ENCODE data around the gene SPIRE1. TPM values are rescaled to one million over a fixed set of nuclear protein-coding genes. Genes with fewer than 3 reads are reported as not detected.
A peak's percentile ranks its signal among the peaks of the same experiment; 100 is the strongest.
"Not testable (repeated sequence)": the region's sequence is repeated elsewhere in the genome, so short reads cannot be mapped to it uniquely, and the experiment has no call there.

Gene SPIRE1
- total RNA-seq, 2 donors from 2014 or later, result 7.8 to 12.0 TPM

GRCh38 chr18:12551466-12551865 is 106.4 kb downstream of the SPIRE1 start:
- Mint-ChIP-seq H3K36me3 (peaks cover 24% of the 10 kb centered on the region), H3K9me3 (peaks cover 15% of the 10 kb centered on the region)
- not testable (repeated sequence) for ATAC-seq; H3K27ac Mint-ChIP-seq; DNase-seq (ENCODE audit: low spot score); H3K27me3 Mint-ChIP-seq; H3K4me3 Mint-ChIP-seq; H3K4me1 Mint-ChIP-seq (ENCODE audit: low read depth in 2 of 2)

DNA sequence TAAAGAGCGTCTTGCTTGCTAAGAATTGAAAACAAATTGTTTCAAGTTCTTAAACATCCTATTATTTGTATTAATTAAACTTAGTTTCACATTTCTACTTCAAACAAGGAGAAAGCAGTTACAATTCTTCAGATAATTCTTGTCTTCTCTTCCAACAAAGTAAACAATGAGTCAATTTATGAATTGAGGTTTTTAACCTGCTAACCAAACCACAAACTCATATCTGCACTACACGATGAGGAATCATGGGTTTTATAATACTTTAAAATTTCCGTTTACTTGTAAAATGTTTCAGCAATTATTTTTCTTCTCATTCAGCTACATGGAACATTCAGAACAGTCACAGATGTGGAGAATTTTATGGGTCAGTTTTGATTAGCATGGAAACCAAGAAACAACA is 114.2 kb downstream of the SPIRE1 start:
- DNase-seq (ENCODE audit: low spot score), result no peak
- peak in 1 of 2 donors; percentile 38 for ATAC-seq
- H3K9me3 Mint-ChIP-seq, result no peaks in the 10 kb centered on the region
- H3K36me3 Mint-ChIP-seq, result peaks cover 6% of the 10 kb centered on the region
- H3K27ac Mint-ChIP-seq, result no peak overlapping the region
- H3K4me1 Mint-ChIP-seq (ENCODE audit: low read depth in 2 of 2), result peaks cover 3 to 7% of the 10 kb centered on the region in 2 donors
- H3K4me3 Mint-ChIP-seq, result no peak overlapping the region
- H3K27me3 Mint-ChIP-seq, result no peaks in the 10 kb centered on the region

- no peak for ATAC-seq
- no peaks in the 10 kb centered on the region for H3K9me3 Mint-ChIP-seq
- peaks cover 6% of the 10 kb centered on the region for H3K36me3 Mint-ChIP-seq
- H3K4me1 Mint-ChIP-seq (ENCODE audit: low read depth in 2 of 2), result peaks cover 3 to 7% of the 10 kb centered on the region in 2 donors
- DNase-seq (ENCODE audit: low spot score), result no peak
- H3K27ac Mint-ChIP-seq, result no peak overlapping the region
- H3K4me3 Mint-ChIP-seq, result no peak overlapping the region
- H3K27me3 Mint-ChIP-seq, result peaks cover 0 to 2% of the 10 kb centered on the region in 2 donors
Observed at GRCh38 chr18:12540751-12541150, 117.2 kb downstream of the SPIRE1 start.

- H3K27me3 Mint-ChIP-seq; H3K27ac Mint-ChIP-seq; DNase-seq (ENCODE audit: low spot score); H3K4me3 Mint-ChIP-seq; H3K36me3 Mint-ChIP-seq; H3K4me1 Mint-ChIP-seq (ENCODE audit: low read depth in 2 of 2); H3K9me3 Mint-ChIP-seq; ATAC-seq: not testable (repeated sequence)
Observed at GRCh38 chr18:12539158-12539557, 118.7 kb downstream of the SPIRE1 start.

GRCh38 chr18:12534820-12535219 is 123.1 kb downstream of the SPIRE1 start:
- Mint-ChIP-seq H3K4me3 (no peak overlapping the region), H3K27me3 (peaks cover 0 to 2% of the 10 kb centered on the region in 2 donors), H3K27ac (no peak overlapping the region), H3K36me3 (no peaks in the 10 kb centered on the region), H3K9me3 (no peaks in the 10 kb centered on the region), H3K4me1 (ENCODE audit: low read depth in 2 of 2) (no peaks in the 10 kb centered on the region)
- ATAC-seq (no peak), DNase-seq (ENCODE audit: low spot score) (no peak)

- Mint-ChIP-seq H3K36me3 (no peaks in the 10 kb centered on the region), H3K27ac (no peak overlapping the region)
Observed at GRCh38 chr18:12532661-12533060, 125.2 kb downstream of the SPIRE1 start.

GRCh38 chr18:12531749-12532148 is 126.2 kb downstream of the SPIRE1 start:
- ATAC-seq (no peak), DNase-seq (ENCODE audit: low spot score) (no peak)
- Mint-ChIP-seq H3K36me3 (no peaks in the 10 kb centered on the region), H3K9me3 (no peaks in the 10 kb centered on the region), H3K27me3 (peaks cover 0 to 2% of the 10 kb centered on the region in 2 donors), H3K4me3 (no peak overlapping the region), H3K4me1 (ENCODE audit: low read depth in 2 of 2) (no peaks in the 10 kb centered on the region), H3K27ac (no peak overlapping the region)

More at GRCh38 chr18:12532661-12533060, 125.2 kb downstream of the SPIRE1 start:
- no peak for ATAC-seq
- Mint-ChIP-seq H3K4me3 (no peak overlapping the region), H3K27me3 (peaks cover 0 to 2% of the 10 kb centered on the region in 2 donors), H3K9me3 (no peaks in the 10 kb centered on the region), H3K4me1 (ENCODE audit: low read depth in 2 of 2) (no peaks in the 10 kb centered on the region)
- no peak for DNase-seq (ENCODE audit: low spot score)

DNA sequence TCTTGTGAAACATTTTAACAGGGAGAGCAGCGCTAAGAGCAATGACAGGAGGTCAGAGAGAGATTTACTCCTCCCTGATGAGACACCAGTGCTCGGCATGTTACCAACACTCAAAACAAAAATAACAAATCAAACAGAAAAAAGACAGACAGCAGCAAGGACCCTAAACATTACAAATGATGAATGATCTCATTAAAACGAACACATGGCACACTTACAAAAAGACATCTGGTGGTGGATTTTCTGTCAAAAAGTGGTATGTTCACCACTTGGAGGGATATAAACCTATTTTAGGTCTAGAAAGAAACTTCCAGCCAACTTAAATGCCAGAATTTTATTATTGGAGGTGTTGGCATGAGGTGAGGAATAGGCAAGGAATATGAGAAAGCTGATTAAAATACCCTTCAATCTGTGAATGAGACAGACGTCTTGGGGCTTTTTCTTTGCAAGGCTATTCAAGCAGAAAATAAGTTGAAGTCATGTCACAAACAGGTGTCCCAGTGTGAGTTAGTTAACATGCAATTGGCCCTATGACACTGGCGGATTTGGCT is 137.4 kb downstream of the SPIRE1 start:
- no peak for ATAC-seq
- Mint-ChIP-seq H3K9me3 (no peaks in the 10 kb centered on the region), H3K36me3 (no peaks in the 10 kb centered on the region), H3K27me3 (no peaks in the 10 kb centered on the region), H3K4me1 (ENCODE audit: low read depth in 2 of 2) (no peaks in the 10 kb centered on the region), H3K27ac (no peak overlapping the region), H3K4me3 (no peak overlapping the region)
- no peak for DNase-seq (ENCODE audit: low spot score)

GRCh38 chr18:12518832-12519531 is 138.9 kb downstream of the SPIRE1 start:
- H3K36me3 Mint-ChIP-seq, result no peaks in the 10 kb centered on the region
- no peak overlapping the region for H3K27ac Mint-ChIP-seq
- no peaks in the 10 kb centered on the region for H3K4me1 Mint-ChIP-seq (ENCODE audit: low read depth in 2 of 2)
- H3K4me3 Mint-ChIP-seq, result no peak overlapping the region
- H3K9me3 Mint-ChIP-seq, result no peaks in the 10 kb centered on the region
- no peaks in the 10 kb centered on the region for H3K27me3 Mint-ChIP-seq
- DNase-seq (ENCODE audit: low spot score) (no peak), ATAC-seq (no peak)

DNA sequence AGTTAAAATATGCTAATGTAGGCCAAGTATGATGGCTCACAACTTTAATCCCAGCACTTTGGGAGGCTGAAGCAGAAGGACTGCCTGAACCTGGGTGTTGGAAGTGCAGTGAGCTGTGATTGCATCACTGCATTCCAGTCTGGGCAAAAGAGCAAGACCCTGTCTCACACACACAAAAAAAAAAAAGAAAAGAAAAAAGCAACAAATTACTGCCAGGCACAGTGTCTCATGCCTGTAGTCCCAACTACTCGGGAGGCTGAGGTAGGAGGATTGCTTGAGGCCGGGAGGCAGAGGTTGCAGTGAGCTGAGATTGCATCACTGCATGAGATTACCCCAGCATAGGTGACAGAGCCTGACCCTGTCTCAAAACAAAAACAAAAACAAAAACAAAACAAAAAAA is 139.6 kb downstream of the SPIRE1 start:
- ATAC-seq (no peak), DNase-seq (ENCODE audit: low spot score) (no peak)
- Mint-ChIP-seq H3K4me1 (ENCODE audit: low read depth in 2 of 2) (no peaks in the 10 kb centered on the region), H3K4me3 (no peak overlapping the region), H3K9me3 (no peaks in the 10 kb centered on the region), H3K36me3 (no peaks in the 10 kb centered on the region), H3K27ac (no peak overlapping the region), H3K27me3 (no peaks in the 10 kb centered on the region)

GRCh38 chr18:12517142-12517825 is 140.6 kb downstream of the SPIRE1 start:
- DNase-seq (ENCODE audit: low spot score) (no peak), ATAC-seq (no peak)
- Mint-ChIP-seq H3K9me3 (no peaks in the 10 kb centered on the region), H3K4me3 (no peak overlapping the region), H3K4me1 (ENCODE audit: low read depth in 2 of 2) (no peaks in the 10 kb centered on the region), H3K27me3 (no peaks in the 10 kb centered on the region), H3K27ac (no peak overlapping the region), H3K36me3 (no peaks in the 10 kb centered on the region)

- no peaks in the 10 kb centered on the region for H3K27me3 Mint-ChIP-seq
- no peak overlapping the region for H3K4me3 Mint-ChIP-seq
- H3K27ac Mint-ChIP-seq, result no peak overlapping the region
- no peaks in the 10 kb centered on the region for H3K36me3 Mint-ChIP-seq
- ATAC-seq (no peak), DNase-seq (ENCODE audit: low spot score) (no peak)
- no peaks in the 10 kb centered on the region for H3K9me3 Mint-ChIP-seq
- no peaks in the 10 kb centered on the region for H3K4me1 Mint-ChIP-seq (ENCODE audit: low read depth in 2 of 2)
Observed at GRCh38 chr18:12516049-12516630, 141.8 kb downstream of the SPIRE1 start.

DNA sequence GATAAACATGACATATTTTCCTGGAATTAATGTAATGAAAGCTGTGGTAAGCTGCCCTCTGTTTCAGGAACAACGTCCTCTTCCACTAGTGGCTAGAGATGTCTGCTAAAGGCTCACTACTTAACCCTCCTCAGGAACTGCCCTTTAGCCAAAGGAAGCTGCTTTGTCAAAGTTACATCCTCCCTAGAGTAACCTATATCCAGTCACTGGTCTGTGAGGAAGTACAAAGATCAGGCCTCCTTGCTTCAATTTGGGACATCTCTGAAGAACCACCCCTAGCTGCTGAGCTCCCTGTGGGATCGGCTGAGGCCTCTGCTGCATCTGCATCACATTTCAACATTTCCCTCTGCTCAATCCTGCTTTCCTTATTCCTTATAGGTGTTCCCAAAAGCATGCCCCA is 142.4 kb downstream of the SPIRE1 start:
- DNase-seq (ENCODE audit: low spot score), result no peak

DNA sequence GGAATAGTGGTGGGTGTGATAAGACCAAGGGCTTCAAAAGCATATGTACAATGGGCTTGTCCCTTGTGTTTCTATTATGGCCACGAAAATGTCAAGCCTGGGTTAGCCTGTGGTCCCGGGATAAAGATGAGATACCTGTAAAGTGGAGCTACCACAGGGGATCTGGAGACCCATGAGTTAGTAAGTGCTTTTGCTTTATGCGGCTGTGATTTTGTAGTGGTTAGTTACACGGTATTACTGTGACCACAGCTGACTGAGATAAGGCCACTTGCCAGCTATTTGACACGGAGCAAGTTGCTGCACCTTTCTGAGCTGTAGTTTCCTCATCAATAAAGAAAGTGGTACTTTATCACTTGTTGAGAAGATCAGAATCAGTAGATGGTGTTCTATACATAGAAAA is 150.9 kb downstream of the SPIRE1 start:
- peaks cover 4% of the 10 kb centered on the region for H3K36me3 Mint-ChIP-seq
- no peaks in the 10 kb centered on the region for H3K9me3 Mint-ChIP-seq
- ATAC-seq, result no peak

More for the DNA sequence above, 142.4 kb downstream of the SPIRE1 start:
- Mint-ChIP-seq H3K27ac (no peak overlapping the region), H3K4me1 (ENCODE audit: low read depth in 2 of 2) (no peaks in the 10 kb centered on the region), H3K27me3 (no peaks in the 10 kb centered on the region), H3K4me3 (no peak overlapping the region), H3K9me3 (no peaks in the 10 kb centered on the region), H3K36me3 (no peaks in the 10 kb centered on the region)
- ATAC-seq, result no peak

More for the DNA sequence above, 150.9 kb downstream of the SPIRE1 start:
- Mint-ChIP-seq H3K27ac (no peak overlapping the region), H3K27me3 (no peaks in the 10 kb centered on the region), H3K4me3 (no peak overlapping the region), H3K4me1 (ENCODE audit: low read depth in 2 of 2) (peaks cover 5 to 6% of the 10 kb centered on the region in 2 donors)
- no peak for DNase-seq (ENCODE audit: low spot score)

All from natural killer cell treated with Interleukin-12 subunit alpha and Interleukin-12 subunit beta and Interleukin-15 and Interleukin-18, amount 100 ng/mL, for 72 hours (primary cell).